H1 (cell line): ENCODE measurements around the gene RFTN2. TPM values are rescaled to one million over a fixed set of nuclear protein-coding genes. Genes with fewer than 3 reads are reported as not detected.

Source experiments
- CTCF ChIA-PET: fragments of 300-600 bp; sonication (Branson Sonifier 250); formaldehyde crosslinking; loops from one replicate; lab custom pipeline; 2021; ENCODE audit not compliant: partially characterized antibody; lab: Charles Lee
- POLR2A ChIA-PET: fragments of 300-600 bp; sonication (Branson Sonifier 250); formaldehyde crosslinking; loops from one replicate; lab custom pipeline; 2021; ENCODE audit warnings: inconsistent platforms; ENCODE audit not compliant: partially characterized antibody; lab: Charles Lee
- DNase-seq, 2 experiments: peaks; one replicate each; pipeline versions ENCODE4 v3.0.0 to v3.0.0-alpha.2; 2010 to 2022; ENCODE audit warnings: low spot score in 2 of 2, low read depth in 1 of 2, mixed read lengths in 1 of 2
- FAIRE-seq: peaks from 2 replicates; lab custom pipeline; 2011; peaks lifted over from hg19 to GRCh38; lab: Jason Lieb, UNC
- H2AFZ ChIP-seq: 2 replicates; pipeline ENCODE4 v1.8.1; 2012; ENCODE audit warnings: low read length, inconsistent platforms
- H2AK5ac ChIP-seq: 2 replicates; pipeline ENCODE4 v1.6.1; 2013; ENCODE audit warnings: low read depth, low read length
- H2BK120ac ChIP-seq: replicated peaks from 2 replicates; pipeline ENCODE3; 2013; ENCODE audit warnings: low read depth, low read length, inconsistent platforms
- H2BK12ac ChIP-seq: 2 replicates; pipeline ENCODE4 v1.6.1; 2013; ENCODE audit warnings: low read depth, low read length
- H2BK15ac ChIP-seq: 2 replicates; pipeline ENCODE4 v1.6.1; 2013; ENCODE audit warnings: low read length
- H2BK20ac ChIP-seq: 2 replicates; pipeline ENCODE4 v1.6.1; 2013; ENCODE audit warnings: low read length
- H2BK5ac ChIP-seq: 2 replicates; pipeline ENCODE4 v1.6.1; 2013; ENCODE audit warnings: low read depth, low read length
- H3K14ac ChIP-seq: 2 replicates; pipeline ENCODE4 v1.6.1; 2013; ENCODE audit warnings: inconsistent platforms; ENCODE audit not compliant: insufficient read length
- H3K18ac ChIP-seq: 2 replicates; pipeline ENCODE4 v1.6.1; 2013; ENCODE audit warnings: low read length; ENCODE audit errors: extremely low read depth
- H3K23ac ChIP-seq: 2 replicates; pipeline ENCODE4 v1.6.1; 2013; ENCODE audit warnings: inconsistent platforms; ENCODE audit not compliant: insufficient read length
- H3K23me2 ChIP-seq: 2 replicates; pipeline ENCODE4 v1.6.1; 2013; ENCODE audit warnings: low read depth, low read length
- H3K27ac ChIP-seq: 2 replicates; pipeline ENCODE4 v1.6.1; 2011; ENCODE audit warnings: low read depth, low read length, inconsistent platforms
- H3K27me3 ChIP-seq, 4 experiments: replicated peaks in 1 of 4; 1 replicate in 1 of 4; 2 replicates in 3 of 4; pipeline versions ENCODE4 v1.6.1 to v1.8.1; 2011 to 2013; ENCODE audit warnings: low read length in 3 of 4, mild to moderate bottlenecking in 3 of 4, inconsistent platforms in 2 of 4, mixed read lengths in 2 of 4, moderate library complexity in 1 of 4; ENCODE audit not compliant: control insufficient read depth in 3 of 4, insufficient read depth in 3 of 4; ENCODE audit errors: extremely low read depth in 1 of 4
- H3K36me3 ChIP-seq, 4 experiments: 2 replicates each; pipeline versions ENCODE4 v1.6.1 to v1.8.1; 2011 to 2013; ENCODE audit warnings: mild to moderate bottlenecking in 4 of 4, low read length in 3 of 4, moderate library complexity in 2 of 4, control low read depth in 1 of 4, inconsistent platforms in 1 of 4; ENCODE audit not compliant: insufficient read depth in 4 of 4, control insufficient read depth in 2 of 4
- H3K4ac ChIP-seq: replicated peaks from 2 replicates; pipeline ENCODE3; 2013; ENCODE audit warnings: low read length, low read depth, mixed read lengths, inconsistent platforms; ENCODE audit not compliant: insufficient read length
- H3K4me1 ChIP-seq, 4 experiments: replicated peaks in 1 of 4; 1 replicate in 1 of 4; 2 replicates in 3 of 4; pipeline versions ENCODE4 v1.6.1 to v1.8.1; 2011 to 2013; ENCODE audit warnings: low read length in 3 of 4, inconsistent platforms in 2 of 4, mixed read lengths in 1 of 4; ENCODE audit not compliant: insufficient read depth in 4 of 4, control insufficient read depth in 3 of 4
- H3K4me2 ChIP-seq, 2 experiments: 2 replicates each; pipeline versions ENCODE4 v1.6.1 to v1.8.1; 2011 to 2013; ENCODE audit warnings: low read depth in 2 of 2, low read length in 2 of 2, control low read depth in 1 of 2, inconsistent platforms in 1 of 2, mild to moderate bottlenecking in 1 of 2; ENCODE audit not compliant: insufficient read depth in 1 of 2
- H3K4me3 ChIP-seq, 4 experiments: fragments of 200-600, 300-600 bp in 1 of 4; sonication (generic), shearing (Covaris generic), sonication (Bioruptor Twin) in 1 of 4; 2 replicates each; pipeline versions ENCODE4 v1.5.1 to v1.8.1; 2011 to 2016; ENCODE audit warnings: low read length in 4 of 4, low read depth in 3 of 4, control low read depth in 2 of 4, inconsistent platforms in 2 of 4, mild to moderate bottlenecking in 2 of 4, mixed read lengths in 1 of 4, moderate library complexity in 1 of 4; ENCODE audit not compliant: insufficient read depth in 2 of 4; ENCODE audit errors: extremely low read depth in 1 of 4
- H3K56ac ChIP-seq: replicated peaks from 2 replicates; pipeline ENCODE3; 2013; ENCODE audit warnings: low read depth, mild to moderate bottlenecking, mixed read lengths, low read length, inconsistent platforms; ENCODE audit not compliant: insufficient read length
- H3K79me1 ChIP-seq: 2 replicates; pipeline ENCODE4 v1.6.1; 2013; ENCODE audit warnings: low read depth, low read length, control low read depth
- H3K79me2 ChIP-seq, 2 experiments: 2 replicates each; pipeline versions ENCODE4 v1.6.1 to v1.8.1; 2012 to 2013; ENCODE audit warnings: low read length in 2 of 2, mild to moderate bottlenecking in 2 of 2, inconsistent platforms in 1 of 2; ENCODE audit not compliant: insufficient read depth in 2 of 2, control insufficient read depth in 1 of 2
- H3K9ac ChIP-seq, 4 experiments: replicated peaks in 1 of 4; 1 replicate in 1 of 4; 2 replicates in 3 of 4; pipeline versions ENCODE4 v1.6.1 to v1.8.1; 2011 to 2013; ENCODE audit warnings: low read depth in 3 of 4, low read length in 3 of 4, control low read depth in 2 of 4, mild to moderate bottlenecking in 2 of 4, moderate library complexity in 2 of 4, inconsistent platforms in 1 of 4; ENCODE audit errors: extremely low read depth in 1 of 4
- H3K9me3 ChIP-seq, 2 experiments: 2 replicates each; pipeline versions ENCODE4 v1.6.1 to v1.8.1; 2012 to 2013; ENCODE audit warnings: mild to moderate bottlenecking in 2 of 2, moderate library complexity in 2 of 2, control low read depth in 1 of 2, inconsistent platforms in 1 of 2, low read depth in 1 of 2, low read length in 1 of 2, mixed read lengths in 1 of 2; ENCODE audit not compliant: insufficient read depth in 2 of 2
- H4K20me1 ChIP-seq, 2 experiments: replicated peaks in 1 of 2; 2 replicates each; pipeline versions ENCODE3 to v1.8.1; 2011 to 2013; ENCODE audit warnings: inconsistent platforms in 2 of 2, low read length in 2 of 2, mild to moderate bottlenecking in 1 of 2; ENCODE audit not compliant: insufficient read depth in 2 of 2, control insufficient read depth in 1 of 2
- H4K5ac ChIP-seq: 2 replicates; pipeline ENCODE4 v1.6.1; 2013; ENCODE audit warnings: low read length, low read depth, mixed read lengths, inconsistent platforms; ENCODE audit not compliant: insufficient read length
- H4K8ac ChIP-seq: 2 replicates; pipeline ENCODE4 v1.8.0; 2013; ENCODE audit warnings: mild to moderate bottlenecking, moderate library complexity, low read length, inconsistent platforms; ENCODE audit not compliant: insufficient read depth; ENCODE audit errors: extremely low read depth
- H4K91ac ChIP-seq: replicated peaks from 2 replicates; pipeline ENCODE3; 2013; ENCODE audit warnings: low read length, mixed read lengths, inconsistent platforms; ENCODE audit not compliant: insufficient read length
- GABPA ChIP-seq: IDR thresholded peaks from 2 replicates; pipeline ENCODE4 v1.6.1; 2011; ENCODE audit warnings: mild to moderate bottlenecking, low read length, moderate library complexity, borderline replicate concordance; ENCODE audit not compliant: insufficient read depth
- GTF2F1 ChIP-seq: IDR thresholded peaks from 2 replicates; pipeline ENCODE4 v1.6.1; 2012; ENCODE audit warnings: low read depth, low read length, improper control_type of control experiment, borderline replicate concordance
- MAFK ChIP-seq: IDR thresholded peaks from 2 replicates; pipeline ENCODE4 v1.6.1; 2012; ENCODE audit warnings: low read depth, mild to moderate bottlenecking, improper control_type of control experiment, low read length
- POU5F1 ChIP-seq: IDR thresholded peaks from 2 replicates; pipeline ENCODE4 v1.6.1; 2011; ENCODE audit warnings: low read depth, mild to moderate bottlenecking, low read length, moderate library complexity
- RNF2 ChIP-seq: fragments of 200-900, 300-1000 bp; sonication (generic); IDR thresholded peaks from 2 replicates; pipeline ENCODE4 v1.7.1; 2016; ENCODE audit warnings: borderline replicate concordance, low read depth, mild to moderate bottlenecking, antibody characterized with exemption, low read length; ENCODE audit not compliant: poor library complexity, severe bottlenecking; ENCODE audit errors: missing control alignments
- SP4 ChIP-seq: IDR thresholded peaks from 2 replicates; pipeline ENCODE4 v1.6.1; 2012; ENCODE audit warnings: low read length, inconsistent platforms
- TCF12 ChIP-seq: IDR thresholded peaks from 2 replicates; pipeline ENCODE4 v1.6.1; 2011; ENCODE audit warnings: low read depth, mild to moderate bottlenecking, low read length
- polyA plus RNA-seq, 7 experiments: library from polyadenylated mRNA; depleted of rRNA in 3 of 7; stranded (reverse) in 5 of 7; unstranded in 2 of 7; fragments of >200 nt in 5 of 7; fragments of 200-250 nt in 2 of 7; gene quantifications; 1 replicate in 5 of 7; 2 replicates in 1 of 7; 4 replicates in 1 of 7; pipeline versions ENCODE4 v1.2.1 to v1.2.3, GENCODE V29; 2011 to 2013; ENCODE audit warnings: missing spikeins in 2 of 7, mixed read lengths in 2 of 7
- total RNA-seq: library from RNA; stranded (reverse); fragmentation: NEBNext Ultra II Directional; extraction: Animal tissue kit (Norgen Biotek cat#: 25700); gene quantifications from 2 replicates; pipeline ENCODE4 v1.2.1, GENCODE V29; 2021

The RFTN2 gene
- total and polyA plus RNA-seq, 2 of the 8 experiments (the other 6 are each of a cell fraction or from before 2014, with no cell fraction given) = 2.3 to 2.4 TPM

- no peaks in the 10 kb centered on the region for H3K23me2 ChIP-seq
- no peak for FAIRE-seq
- H3K79me1 ChIP-seq = no peaks in the 10 kb centered on the region
- H3K79me2 ChIP-seq = no peaks in the 10 kb centered on the region; a peak in 1 of 4 replicates
- H2BK12ac ChIP-seq = no peak overlapping the region
- no peak overlapping the region for H2BK5ac ChIP-seq
- no peak overlapping the region for H3K18ac ChIP-seq
- no peak overlapping the region for H3K9ac ChIP-seq
- H3K4ac ChIP-seq = no peak overlapping the region
- H3K27ac ChIP-seq = no peak overlapping the region
- POLR2A ChIA-PET = no interaction called here
- H3K27me3 ChIP-seq = no peaks in the 10 kb centered on the region
- H3K4me2 ChIP-seq = no peak overlapping the region
- H3K23ac ChIP-seq = no peak overlapping the region
- no peak overlapping the region for H3K14ac ChIP-seq
- H2BK15ac ChIP-seq = no peak overlapping the region
- H4K8ac ChIP-seq = no peak overlapping the region
- H2BK20ac ChIP-seq = no peak overlapping the region
- H3K36me3 ChIP-seq = no peaks in the 10 kb centered on the region
- no peak for TF ChIP-seq TCF12
- no peak for TF ChIP-seq POU5F1
- TF ChIP-seq RNF2 = no peak
- TF ChIP-seq GTF2F1 = no peak
- TF ChIP-seq MAFK = no peak
- no peak for TF ChIP-seq SP4
- no peak for TF ChIP-seq GABPA
- TF ChIP-seq, all 59 proteins: peak for 0
- peaks cover 0 to 13% (median 8%) of the 10 kb centered on the region in 4 experiments; a peak in 6 of 7 replicates for H3K4me1 ChIP-seq
- H4K20me1 ChIP-seq = no peaks in the 10 kb centered on the region
- no peak overlapping the region for H3K56ac ChIP-seq
- no peak overlapping the region for H3K4me3 ChIP-seq
- H4K91ac ChIP-seq = no peak overlapping the region
- H3K9me3 ChIP-seq = 0 out of 4 replicates have a peak, but pooled peaks cover 5 to 6% of the 10 kb centered on the region in 2 experiments
- H4K5ac ChIP-seq = no peak overlapping the region
- CTCF ChIA-PET = no interaction called here
- DNase-seq = no peak
- no peak overlapping the region for H2BK120ac ChIP-seq
- no peak overlapping the region for H2AK5ac ChIP-seq
- H2AFZ ChIP-seq = no peak overlapping the region
These were observed 6.3 kb downstream of the RFTN2 start for GRCh38 chr2:197669077-197669476.
